GM12891 (cell line): ENCODE data around the gene HADH.

ENCODE experiments used
- DNase-seq: peaks from one replicate; pipeline ENCODE4 v3.0.0; 2011; ENCODE audit warnings: low spot score; ENCODE audit not compliant: insufficient read length
- FAIRE-seq: peaks from 2 replicates; lab custom pipeline; 2011; peaks lifted over from hg19 to GRCh38; lab: Jason Lieb, UNC
- PAX5 ChIP-seq: IDR thresholded peaks from 2 replicates; pipeline ENCODE4 v1.6.1; 2011; ENCODE audit warnings: low read length, moderate library complexity, mild to moderate bottlenecking; ENCODE audit not compliant: insufficient read depth, severe bottlenecking
- POLR2A ChIP-seq: IDR thresholded peaks from 2 replicates; pipeline ENCODE4 v1.6.1; 2011; ENCODE audit warnings: low read depth, low read length, control low read depth
- POLR2AphosphoS5 ChIP-seq: IDR thresholded peaks from 2 replicates; pipeline ENCODE4 v1.6.1; 2011; ENCODE audit warnings: low read depth, low read length, control low read depth
- POU2F2 ChIP-seq: IDR thresholded peaks from 2 replicates; pipeline ENCODE4 v1.6.1; 2011; ENCODE audit warnings: low read depth, mild to moderate bottlenecking, control low read depth, low read length, moderate library complexity
- SPI1 ChIP-seq: IDR thresholded peaks from 2 replicates; pipeline ENCODE4 v1.6.1; 2011; ENCODE audit warnings: low read depth, low read length, control low read depth
- TAF1 ChIP-seq: IDR thresholded peaks from 2 replicates; pipeline ENCODE4 v1.6.1; 2011; ENCODE audit warnings: low read depth, low read length, control low read depth

The HADH gene

GRCh38 chr4:108078024-108078733, 88.5 kb downstream of the HADH start:
- TF ChIP-seq POU2F2 (no peak), TAF1 (no peak), SPI1 (no peak), POLR2AphosphoS5 (no peak), POLR2A (no peak), PAX5 (no peak)
- FAIRE-seq: no peak

GRCh38 chr4:108080747-108081146, 91.1 kb downstream of the HADH start:
- FAIRE-seq (no peak), DNase-seq (no peak)
- no peak for TF ChIP-seq TAF1
- TF ChIP-seq POLR2A: no peak
- no peak for TF ChIP-seq POLR2AphosphoS5
- TF ChIP-seq PAX5: no peak
- TF ChIP-seq POU2F2: no peak
- no peak for TF ChIP-seq SPI1

More at GRCh38 chr4:108078024-108078733, 88.5 kb downstream of the HADH start:
- no peak for DNase-seq

- TF ChIP-seq POLR2A (no peak), PAX5 (no peak), SPI1 (no peak), POLR2AphosphoS5 (no peak), POU2F2 (no peak), TAF1 (no peak)
These were observed 91.6 kb downstream of the HADH start for GRCh38 chr4:108081256-108081655.

More at GRCh38 chr4:108081256-108081655, 91.6 kb downstream of the HADH start:
- FAIRE-seq (no peak), DNase-seq (no peak)
